NCI-H345 treated with DMSO at 0.1 percent for 48 hours (cell line): ENCODE results near the gene C3orf85.
"Not testable (repeated sequence)": the region's sequence is repeated elsewhere in the genome, so short reads cannot be mapped to it uniquely, and the experiment has no call there.

ENCODE experiments used
- DNase-seq: peaks from one replicate; lab custom pipeline; 2025; ENCODE audit not compliant: unreplicated experiment; lab: John Stamatoyannopoulos, UW

Gene C3orf85, protein sequence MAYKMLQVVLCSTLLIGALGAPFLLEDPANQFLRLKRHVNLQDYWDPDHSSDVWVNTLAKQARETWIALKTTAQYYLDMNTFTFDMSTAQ

GRCh38 chr3:109136523-109136922, at the start of gene C3orf85:
TSS of gene C3orf85 (plus strand) at chr3:109136719. CDS start at chr3:109136848, 129 bp downstream.
- DNase-seq = no peak

- no peak for DNase-seq
Measured at GRCh38 chr3:109089265-109089664, 47.3 kb upstream of the C3orf85 start.

- DNase-seq = no peak
Measured at GRCh38 chr3:109091846-109092245, 44.7 kb upstream of the C3orf85 start.

- DNase-seq = no peak
Measured at GRCh38 chr3:109093561-109093960, 43.0 kb upstream of the C3orf85 start.

GRCh38 chr3:109095166-109095565, 41.4 kb upstream of the C3orf85 start:
- no peak for DNase-seq

DNA sequence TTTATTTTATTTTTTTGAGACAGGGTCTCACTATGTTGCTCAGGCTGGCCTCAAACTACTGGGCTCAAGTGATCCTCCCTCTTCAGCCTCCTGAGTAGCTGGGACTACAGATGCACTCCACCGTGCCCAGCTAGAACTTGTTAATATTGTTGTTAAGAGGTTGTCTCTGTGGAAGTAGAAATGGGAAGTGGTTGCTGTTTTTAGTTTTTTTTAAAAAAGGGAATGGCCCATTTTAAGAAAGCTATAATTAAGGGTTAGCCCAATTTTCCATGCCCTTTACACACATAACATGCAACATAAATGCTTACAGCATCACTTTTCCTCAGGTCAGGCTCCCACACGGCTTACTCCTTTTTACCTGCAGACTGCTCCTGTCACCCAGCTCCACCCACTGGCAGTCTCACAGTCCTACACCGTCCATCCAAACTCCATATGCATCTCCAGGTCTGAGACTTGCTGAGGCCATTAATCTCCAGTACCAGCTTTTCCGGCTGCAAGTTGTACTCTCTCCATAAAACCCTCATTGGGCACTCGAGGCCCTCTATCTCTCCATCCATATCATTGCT, 38.4 kb upstream of the C3orf85 start:
- DNase-seq = no peak

- DNase-seq = no peak
Measured at GRCh38 chr3:109109574-109109973, 26.9 kb upstream of the C3orf85 start.

GRCh38 chr3:109112946-109113760, 23.4 kb upstream of the C3orf85 start:
- no peak for DNase-seq

DNA sequence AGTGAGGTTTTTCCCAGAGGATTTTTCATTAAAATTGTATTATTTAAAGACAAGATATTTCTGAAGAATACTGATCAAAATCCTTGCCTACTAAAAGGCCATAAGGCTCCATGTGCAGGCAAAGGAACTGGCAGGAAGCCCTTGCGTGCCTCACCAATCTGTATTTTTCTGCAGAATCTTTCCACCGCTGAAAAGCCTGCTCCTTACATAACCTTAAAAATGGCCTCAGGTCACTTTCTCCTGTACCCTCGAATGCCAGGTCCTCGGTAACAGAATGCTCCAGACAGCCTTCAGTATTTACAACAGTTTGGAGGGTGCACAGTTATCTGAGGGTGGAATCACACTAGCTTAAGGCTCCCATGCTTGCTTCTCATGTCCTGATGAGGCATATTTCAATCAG, 21.8 kb upstream of the C3orf85 start:
- no peak for DNase-seq

DNA sequence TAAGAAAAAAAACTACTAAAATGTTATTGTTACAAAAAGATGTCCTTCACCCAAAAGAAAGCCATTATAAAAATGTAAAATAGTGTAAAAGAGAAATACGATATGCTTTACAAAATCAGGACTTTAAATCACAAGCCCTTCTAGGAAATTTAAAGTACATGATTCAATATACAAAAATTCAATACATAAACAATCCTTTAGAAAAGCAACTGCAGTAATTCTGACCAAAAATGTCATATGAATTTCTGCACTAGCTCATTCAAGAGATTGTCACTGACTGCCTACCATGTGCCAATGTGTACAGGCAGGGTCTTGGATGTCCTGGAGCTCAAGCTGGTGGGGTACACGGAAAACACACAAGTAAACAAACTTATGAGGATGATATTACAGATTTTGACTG, 21.1 kb upstream of the C3orf85 start:
- DNase-seq = no peak

DNA sequence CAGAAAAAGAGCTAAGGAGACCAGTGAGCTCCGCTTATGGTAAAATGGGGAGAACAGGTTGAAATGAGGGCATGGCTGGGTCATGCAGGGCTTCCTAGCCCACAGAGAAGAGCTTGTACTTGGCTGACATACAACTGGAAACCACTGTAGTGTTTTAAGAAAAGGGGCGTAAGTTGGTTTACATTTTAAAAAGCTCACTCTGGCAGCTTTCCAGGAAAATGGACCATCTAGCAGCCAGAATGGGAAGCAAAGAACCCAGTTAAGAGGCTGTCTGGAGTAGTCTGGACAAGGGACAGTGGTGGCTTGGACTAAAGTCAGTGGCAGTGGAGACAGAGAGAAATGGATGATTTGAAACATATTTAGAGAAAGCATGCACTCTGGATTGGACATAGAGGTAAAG, 20.5 kb upstream of the C3orf85 start:
- DNase-seq = no peak

DNA sequence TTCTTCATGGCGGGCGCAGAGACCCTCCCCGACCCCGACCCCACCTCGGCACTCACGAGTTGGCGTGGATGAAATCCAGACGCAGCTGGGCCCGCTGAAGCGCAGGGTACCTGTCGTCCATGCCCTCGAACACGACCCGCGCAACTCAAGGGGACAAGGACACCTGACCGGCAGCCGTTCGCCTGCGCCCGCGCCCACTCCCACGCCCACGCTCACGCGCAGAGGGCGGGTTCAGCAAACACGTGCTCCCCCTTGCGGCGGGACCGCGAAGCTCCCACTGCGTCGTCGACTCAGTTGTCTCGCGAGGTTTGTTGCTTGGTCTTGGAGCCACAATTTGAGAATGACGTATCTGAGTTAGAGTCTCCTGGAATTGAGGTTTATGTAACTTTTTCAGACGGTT, 18.6 kb upstream of the C3orf85 start, which contains the start of gene MORC1:
TSS of gene MORC1 (minus strand) at position 196 of the 400 bp plus-strand sequence. CDS start at position 121, 75 bp downstream.
- DNase-seq = no peak

DNA sequence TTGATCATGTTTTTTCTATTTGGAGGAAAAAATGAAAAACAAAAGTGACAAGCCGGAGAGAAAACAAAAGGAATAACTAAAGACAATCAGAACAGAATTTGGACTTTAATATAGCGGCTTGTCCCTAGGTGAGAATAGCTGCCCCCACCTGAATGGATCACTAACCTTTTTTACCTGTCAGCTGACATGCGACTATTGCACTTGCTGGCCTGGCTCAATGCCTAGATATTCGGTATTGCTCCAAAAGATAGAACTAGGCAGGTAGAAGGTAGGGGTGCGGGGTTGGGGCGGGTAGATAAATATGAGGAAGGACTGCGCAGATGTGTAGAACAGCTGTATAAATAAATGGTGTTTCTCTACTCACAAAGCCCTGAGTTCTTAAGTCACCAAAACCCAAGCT, 17.9 kb upstream of the C3orf85 start:
- no peak for DNase-seq

GRCh38 chr3:109122690-109123089, 13.8 kb upstream of the C3orf85 start:
- DNase-seq = no peak

GRCh38 chr3:109125902-109126301, 10.6 kb upstream of the C3orf85 start:
- no peak for DNase-seq

- DNase-seq = no peak
Measured at GRCh38 chr3:109127553-109127952, 9.0 kb upstream of the C3orf85 start.

GRCh38 chr3:109131276-109131675, 5.2 kb upstream of the C3orf85 start:
- no peak for DNase-seq

DNA sequence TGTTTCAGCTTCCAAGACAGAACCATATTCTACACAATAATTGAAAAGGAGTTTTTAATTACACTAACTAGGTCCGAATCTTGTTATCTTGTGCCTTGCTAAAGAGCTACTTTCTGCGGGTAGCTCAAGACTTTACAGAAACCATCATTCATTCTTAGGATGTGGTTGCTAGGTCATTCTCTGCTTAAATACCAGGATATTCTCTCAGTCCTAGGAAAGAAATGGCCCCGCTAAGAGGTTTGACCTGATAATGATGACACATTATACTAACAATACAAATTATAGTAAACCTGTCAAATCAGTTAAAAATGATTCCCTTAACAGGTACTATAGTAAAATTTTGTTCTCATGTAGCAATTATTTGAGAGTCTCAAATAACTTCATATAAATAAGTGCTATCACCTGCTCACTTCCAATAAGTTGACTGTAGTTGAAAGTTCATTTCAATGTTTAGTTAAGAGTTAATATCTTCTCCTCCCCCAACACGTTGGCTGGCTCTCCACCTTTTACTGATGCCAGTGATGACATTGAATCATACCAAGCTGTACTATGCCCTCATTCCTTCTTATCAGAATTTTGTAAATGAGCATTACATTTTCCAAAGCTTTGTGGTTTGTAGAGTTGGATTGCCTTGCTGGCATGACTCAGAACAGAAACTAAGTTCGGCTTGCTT, 3.6 kb upstream of the C3orf85 start:
- no peak for DNase-seq

DNA sequence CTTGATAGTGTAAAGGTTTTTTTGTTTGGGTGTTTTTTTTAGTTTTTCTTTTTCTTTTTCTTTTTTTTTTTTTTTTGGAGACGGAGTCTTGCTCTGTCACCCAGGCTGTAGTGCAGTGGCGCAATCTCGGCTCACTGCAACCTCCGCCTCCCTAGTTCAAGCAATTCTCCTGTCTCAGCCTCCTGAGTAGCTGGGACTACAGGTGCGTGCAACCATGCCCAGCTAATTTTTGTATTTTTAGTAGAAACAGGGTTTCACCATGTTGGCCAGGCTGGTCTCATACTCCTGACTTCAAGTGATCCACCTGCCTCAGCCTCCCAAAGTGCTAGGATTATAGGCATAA, 3.1 kb upstream of the C3orf85 start:
- not testable (repeated sequence) for DNase-seq

DNA sequence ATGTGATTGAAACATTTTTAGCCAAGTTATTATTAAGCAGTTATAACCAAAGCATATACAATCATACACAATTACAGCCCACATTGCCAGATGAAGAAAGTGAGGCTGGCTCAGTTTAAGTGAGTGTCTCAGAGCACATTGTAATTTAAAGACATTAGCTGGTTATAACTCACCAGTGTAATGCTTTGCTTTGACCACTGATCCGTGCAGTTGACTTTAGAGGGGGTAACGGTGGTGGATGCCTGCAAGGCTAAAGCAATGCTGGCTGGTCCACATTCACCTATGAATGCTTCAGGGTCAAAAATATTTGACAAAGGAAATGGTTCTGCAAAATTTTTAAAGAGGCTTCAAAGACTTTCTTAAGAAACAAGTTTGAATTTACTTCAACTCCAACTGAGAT, 1.2 kb downstream of the C3orf85 start:
- DNase-seq = no peak

DNA sequence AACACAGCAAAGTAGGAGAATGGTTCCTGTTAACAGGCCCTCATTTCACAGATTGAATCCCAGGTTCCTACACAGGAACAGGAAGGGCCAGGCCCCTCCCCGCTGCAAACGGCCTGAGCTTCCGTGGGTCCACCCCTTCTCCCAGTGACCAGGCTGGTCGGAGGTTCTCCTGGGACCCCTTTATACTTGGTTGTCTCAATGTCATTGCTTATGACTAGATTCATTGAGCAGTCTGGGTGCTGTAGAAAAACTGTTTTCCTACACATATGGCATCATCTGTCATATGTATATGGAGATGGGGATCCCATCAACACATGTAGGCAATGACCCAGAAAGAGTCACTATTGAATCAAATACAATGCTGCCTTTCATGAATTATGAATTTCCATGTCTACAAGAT, 3.8 kb downstream of the C3orf85 start:
- DNase-seq = no peak

GRCh38 chr3:109143646-109144045, 7.1 kb downstream of the C3orf85 start:
- no peak for DNase-seq
